ENCODE data around the gene FAM222B.

FAM222B gene

GRCh38 chr17:28862561-28862960 lies 20.0 kb upstream of the FAM222B start:
- H3K27ac ChIP-seq, result peak overlapping the region; percentile 33
- ChIA-PET CTCF (interaction anchor here (1.4 kb wide), 1 partner anchor 16 kb away, joined by 3 read pairs; no protein-coding TSS in a partner anchor), POLR2A (ENCODE audit: low non-redundant PET) (no interaction called here)
- TF ChIP-seq CTCF (conservative IDR thresholded peaks at IDR 0.05; ENCODE audit: low read depth), result no peak
- no peak for DNase-seq (ENCODE audit: low spot score)

DNA sequence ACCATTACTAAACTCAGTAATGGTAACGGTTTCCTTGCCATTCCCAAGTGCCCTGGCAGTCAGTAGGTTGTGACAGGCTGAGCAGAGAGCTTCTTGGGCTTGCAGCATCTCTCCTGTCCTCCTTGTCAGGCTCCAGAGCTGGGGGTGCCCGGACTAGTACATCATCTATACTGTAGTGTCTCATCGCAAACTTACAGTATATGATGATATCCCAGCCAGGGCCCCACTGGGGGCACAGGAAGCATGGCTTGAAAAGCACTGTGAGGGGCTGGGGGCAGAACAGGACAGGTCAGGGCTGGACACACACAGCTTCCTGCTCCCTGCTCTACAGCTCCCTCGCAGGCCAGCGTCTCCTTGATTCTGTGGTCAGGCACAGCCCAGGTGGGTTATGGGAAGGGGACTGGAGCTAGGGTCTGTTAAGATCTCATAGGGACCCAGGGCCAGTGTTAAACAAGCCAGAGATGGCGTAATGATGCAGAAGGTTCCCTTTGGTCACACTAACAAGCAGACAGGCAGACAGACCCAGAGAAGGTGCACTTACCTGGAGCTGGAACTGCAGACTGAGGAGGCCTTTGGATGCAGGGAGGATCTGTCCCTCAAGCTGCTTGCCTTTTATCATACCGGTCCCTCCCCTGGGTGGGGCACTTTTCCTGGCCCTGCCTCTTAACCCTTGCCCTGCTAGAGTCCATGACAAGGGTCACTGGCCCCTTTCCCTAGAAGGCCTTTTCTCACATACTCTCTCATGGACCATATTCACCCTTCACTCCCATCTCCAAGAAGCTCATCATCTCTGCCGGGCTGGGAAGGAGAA lies 19.0 kb upstream of the FAM222B start:
- TF ChIP-seq CTCF (conservative IDR thresholded peaks at IDR 0.05; ENCODE audit: low read depth), result no peak
- ChIA-PET CTCF (interaction anchor here (1.4 kb wide), 1 partner anchor 17 kb away, joined by 3 read pairs; no protein-coding TSS in a partner anchor), POLR2A (ENCODE audit: low non-redundant PET) (no interaction called here)
- H3K27ac ChIP-seq, result peak overlapping the region; percentile 33
- no peak for DNase-seq (ENCODE audit: low spot score)

GRCh38 chr17:28860363-28860808 lies 17.8 kb upstream of the FAM222B start:
- POLR2A ChIA-PET (ENCODE audit: low non-redundant PET), result no interaction called here
- peak overlapping the region; percentile 29; the same call in 1 of the 2 replicates for H3K27ac ChIP-seq
- TF ChIP-seq CTCF (conservative IDR thresholded peaks at IDR 0.05; ENCODE audit: low read depth), result no peak
- CTCF ChIA-PET, result no interaction called here
- DNase-seq (ENCODE audit: low spot score), result no peak

DNA sequence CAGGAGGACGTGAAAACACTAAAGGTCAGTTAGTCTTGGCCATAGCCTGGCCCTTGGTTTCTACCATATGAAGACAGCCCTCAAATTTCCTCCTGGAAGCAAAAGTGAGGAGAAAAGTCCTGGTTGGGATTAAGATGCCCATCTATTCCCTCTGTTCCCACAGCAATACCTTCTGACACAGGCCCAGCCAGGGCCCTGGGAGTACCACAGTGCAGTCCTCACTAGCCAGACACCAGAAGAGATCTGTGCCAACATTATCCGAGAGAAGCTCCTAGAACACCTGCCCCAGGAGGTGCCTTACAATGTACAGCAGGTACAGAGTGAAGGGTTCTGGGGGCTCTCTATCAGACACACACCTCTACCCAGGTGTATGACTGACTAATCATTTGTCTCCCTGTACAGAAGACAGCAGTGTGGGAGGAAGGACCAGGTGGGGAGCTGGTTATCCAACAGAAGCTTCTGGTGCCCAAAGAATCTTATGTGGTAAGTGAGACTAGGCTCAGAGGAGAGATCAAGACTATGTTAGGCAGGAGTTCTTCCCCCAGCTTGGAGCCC lies 16.3 kb upstream of the FAM222B start:
- no peak for DNase-seq (ENCODE audit: low spot score)
- ChIA-PET POLR2A (ENCODE audit: low non-redundant PET) (no interaction called here), CTCF (no interaction called here)
- TF ChIP-seq CTCF (conservative IDR thresholded peaks at IDR 0.05; ENCODE audit: low read depth), result no peak
- H3K27ac ChIP-seq, result no peak overlapping the region

DNA sequence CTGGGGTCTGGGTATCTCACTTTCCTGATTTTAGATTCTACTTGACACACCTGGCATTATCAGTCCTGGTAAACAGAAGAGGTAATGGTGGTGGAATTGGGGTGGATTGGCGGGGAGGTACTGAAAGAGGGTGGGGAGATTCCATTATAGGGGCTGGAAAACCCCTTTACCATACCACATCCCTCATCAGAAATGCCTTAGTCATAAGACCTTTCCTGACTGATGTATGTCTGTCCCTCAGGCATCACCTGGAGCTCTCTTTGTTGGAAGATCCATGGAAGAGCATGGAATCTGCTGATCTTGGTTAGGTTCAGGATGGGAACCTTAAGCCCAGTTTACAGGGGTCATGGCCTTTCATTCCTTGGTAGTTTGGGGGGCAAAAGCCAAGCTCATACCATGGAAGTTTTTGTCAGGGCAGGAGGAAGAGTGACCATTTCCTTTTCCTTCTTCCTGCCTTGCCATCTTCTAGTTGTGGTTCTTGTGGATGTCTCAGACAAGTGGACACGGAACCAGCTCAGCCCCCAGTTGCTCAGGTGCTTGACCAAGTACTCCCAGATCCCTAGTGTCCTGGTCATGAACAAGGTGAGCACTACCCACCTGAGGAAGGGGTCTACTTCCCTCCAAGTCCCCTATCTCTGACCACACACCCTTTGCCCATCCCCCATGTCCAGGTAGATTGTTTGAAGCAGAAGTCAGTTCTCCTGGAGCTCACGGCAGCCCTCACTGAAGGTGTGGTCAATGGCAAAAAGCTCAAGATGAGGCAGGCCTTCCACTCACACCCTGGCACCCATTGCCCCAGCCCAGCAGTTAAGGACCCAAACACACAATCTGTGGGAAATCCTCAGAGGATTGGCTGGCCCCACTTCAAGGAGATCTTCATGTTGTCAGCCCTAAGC lies 15.6 kb upstream of the FAM222B start:
- H3K27ac ChIP-seq, result no peak overlapping the region
- ChIA-PET POLR2A (ENCODE audit: low non-redundant PET) (no interaction called here), CTCF (interaction anchor here (0.6 kb wide), 1 partner anchor 115 kb away, joined by 4 read pairs; no protein-coding TSS in a partner anchor)
- no peak for DNase-seq (ENCODE audit: low spot score)
- no peak for TF ChIP-seq CTCF (conservative IDR thresholded peaks at IDR 0.05; ENCODE audit: low read depth)

DNA sequence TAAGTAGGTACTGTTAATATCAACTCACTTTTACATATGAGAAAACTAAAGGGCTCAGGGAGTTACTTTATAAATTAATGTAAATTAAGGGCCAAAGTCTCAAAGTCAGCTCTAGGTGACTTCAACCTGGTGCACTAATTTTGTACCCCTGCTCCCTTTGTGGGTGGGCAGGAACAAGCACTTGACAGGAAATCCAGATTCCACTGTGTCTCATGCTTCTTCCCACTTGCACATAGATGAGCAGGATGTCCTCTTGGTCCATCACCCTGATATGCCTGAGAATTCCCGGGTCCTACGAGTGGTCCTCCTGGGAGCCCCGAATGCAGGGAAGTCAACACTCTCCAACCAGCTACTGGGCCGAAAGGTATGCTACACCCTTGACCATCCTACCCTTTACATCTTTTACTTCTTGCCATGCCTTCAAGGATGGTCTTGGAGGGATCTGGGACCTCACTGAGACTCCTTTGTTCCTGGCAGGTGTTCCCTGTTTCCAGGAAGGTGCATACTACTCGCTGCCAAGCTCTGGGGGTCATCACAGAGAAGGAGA lies 13.5 kb upstream of the FAM222B start:
- DNase-seq (ENCODE audit: low spot score), result no peak
- ChIA-PET CTCF (no interaction called here), POLR2A (ENCODE audit: low non-redundant PET) (interaction anchor here (0.6 to 0.7 kb wide), 3 partner anchors 16 to 269 kb away, joined by 3 read pairs; no protein-coding TSS in a partner anchor)
- H3K27ac ChIP-seq, result no peak overlapping the region
- no peak for TF ChIP-seq CTCF (conservative IDR thresholded peaks at IDR 0.05; ENCODE audit: low read depth)
